Chondrocyte (in vitro differentiated cells): ENCODE results near the gene FGD3. TPM values are rescaled to one million over a fixed set of nuclear protein-coding genes. Genes with fewer than 3 reads are reported as not detected.

Experiments
- DNase-seq: peaks from one replicate; pipeline ENCODE4 v3.0.0; 2021; ENCODE audit warnings: mixed read lengths, low spot score
- H3K27ac Mint-ChIP-seq: one replicate; pipeline ENCODE4 v1.8.0; 2021; ENCODE audit warnings: mild to moderate bottlenecking, moderate library complexity, mixed read lengths; ENCODE audit not compliant: unreplicated experiment
- H3K27me3 Mint-ChIP-seq: 2 replicates; pipeline ENCODE4 v1.8.0; 2021; ENCODE audit warnings: low read depth, mixed read lengths
- H3K36me3 Mint-ChIP-seq: 2 replicates; pipeline ENCODE4 v1.8.0; 2021; ENCODE audit warnings: low read depth, mixed read lengths
- H3K4me1 Mint-ChIP-seq: 2 replicates; pipeline ENCODE4 v1.8.0; 2021; ENCODE audit warnings: low read depth, mild to moderate bottlenecking, mixed read lengths
- H3K4me3 Mint-ChIP-seq: one replicate; pipeline ENCODE4 v1.8.0; 2021; ENCODE audit warnings: mild to moderate bottlenecking, moderate library complexity, mixed read lengths; ENCODE audit not compliant: unreplicated experiment
- H3K9me3 Mint-ChIP-seq: 2 replicates; pipeline ENCODE4 v1.8.0; 2021; ENCODE audit warnings: low read depth, mixed read lengths
- CTCF ChIP-seq: fragments of 200-600 bp; sonication (generic); IDR thresholded peaks from 2 replicates; pipeline ENCODE4 v1.5.0; 2021; ENCODE audit warnings: antibody characterized with exemption, mild to moderate bottlenecking, moderate library complexity
- total RNA-seq: library from RNA; stranded (reverse); gene quantifications from 3 replicates; pipeline ENCODE4 v1.2.1, GENCODE V29; 2021

The FGD3 gene
- total RNA-seq, 1 donor from 2014 or later = not detected

GRCh38 chr9:92944921-92945320 lies 2.4 kb upstream of the FGD3 start:
- no peak for DNase-seq
- H3K27me3 Mint-ChIP-seq = peaks cover 25% of the 10 kb centered on the region
- no peak for TF ChIP-seq CTCF
- H3K9me3 Mint-ChIP-seq = no peaks in the 10 kb centered on the region
- H3K4me1 Mint-ChIP-seq = peaks cover 7% of the 10 kb centered on the region
- no peak overlapping the region for H3K4me3 Mint-ChIP-seq
- H3K36me3 Mint-ChIP-seq = peaks cover 3% of the 10 kb centered on the region
- no peak overlapping the region for H3K27ac Mint-ChIP-seq

DNA sequence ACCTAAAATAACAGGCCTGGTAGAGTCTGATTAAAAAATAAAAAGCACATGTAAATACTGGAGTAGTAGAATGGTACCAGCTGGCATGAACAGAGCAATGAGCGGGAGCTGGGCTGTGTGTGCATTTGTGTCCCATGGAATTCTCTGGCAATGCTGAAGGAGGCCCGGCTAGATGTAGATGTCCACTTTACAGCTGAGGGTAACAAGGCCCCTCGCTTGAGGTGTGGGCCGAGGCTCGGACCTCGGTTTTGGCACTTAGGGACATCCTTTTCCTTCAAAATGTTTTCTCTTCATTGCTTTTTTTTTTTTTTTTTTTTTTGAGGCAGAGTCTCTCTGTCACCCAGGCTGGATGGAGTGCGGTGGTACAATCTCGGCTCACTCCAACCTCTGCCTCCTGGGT lies 1.5 kb upstream of the FGD3 start:
- Mint-ChIP-seq H3K4me3 (no peak overlapping the region), H3K9me3 (no peaks in the 10 kb centered on the region), H3K27ac (no peak overlapping the region), H3K4me1 (peaks cover 7% of the 10 kb centered on the region), H3K36me3 (peaks cover 3% of the 10 kb centered on the region), H3K27me3 (peaks cover 23% of the 10 kb centered on the region)
- no peak for TF ChIP-seq CTCF
- no peak for DNase-seq

- H3K4me3 Mint-ChIP-seq = peak overlapping the region; percentile 68
- no peaks in the 10 kb centered on the region for H3K9me3 Mint-ChIP-seq
- peaks cover 23% of the 10 kb centered on the region for H3K27me3 Mint-ChIP-seq
- TF ChIP-seq CTCF = no peak
- no peak for DNase-seq
- H3K4me1 Mint-ChIP-seq = peaks cover 7% of the 10 kb centered on the region
- H3K27ac Mint-ChIP-seq = no peak overlapping the region
- H3K36me3 Mint-ChIP-seq = peaks cover 3% of the 10 kb centered on the region
These were observed 763 bp downstream of the FGD3 start for GRCh38 chr9:92948038-92948534.

- H3K4me3 Mint-ChIP-seq = no peak overlapping the region
These were observed 1.3 kb downstream of the FGD3 start for GRCh38 chr9:92948632-92949031.

GRCh38 chr9:92949266-92949982 lies 2.1 kb downstream of the FGD3 start:
- Mint-ChIP-seq H3K4me1 (peaks cover 20% of the 10 kb centered on the region), H3K4me3 (no peak overlapping the region), H3K9me3 (no peaks in the 10 kb centered on the region), H3K27me3 (peaks cover 23% of the 10 kb centered on the region), H3K36me3 (peaks cover 3% of the 10 kb centered on the region), H3K27ac (no peak overlapping the region)
- DNase-seq = no peak
- TF ChIP-seq CTCF = no peak

More at GRCh38 chr9:92948632-92949031, 1.3 kb downstream of the FGD3 start:
- Mint-ChIP-seq H3K9me3 (no peaks in the 10 kb centered on the region), H3K27ac (no peak overlapping the region), H3K36me3 (peaks cover 3% of the 10 kb centered on the region), H3K27me3 (peaks cover 23% of the 10 kb centered on the region), H3K4me1 (peaks cover 12% of the 10 kb centered on the region)
- TF ChIP-seq CTCF = no peak
- no peak for DNase-seq
